IMR-90 (cell line): ENCODE data around the gene NPHP4. TPM values are rescaled to one million over a fixed set of nuclear protein-coding genes. Genes with fewer than 3 reads are reported as not detected.

Source experiments
- ATAC-seq: fragments of 200-7000 bp; cut with Tn5 transposase; 2 replicates; pipeline ENCODE4 v1.9.1; 2020; ENCODE audit warnings: low read depth, mild to moderate bottlenecking, moderate library complexity
- BruUV-seq: library from RNA; stranded (reverse); fragments of 400-500 nt; replicated peaks from 2 replicates; lab custom pipeline; 2021; lab: Mats Ljungman, UMichigan
- CTCF ChIA-PET: fragments of 300-600 bp; formaldehyde crosslinking; extraction: SDS; loops from one replicate; lab custom pipeline; 2021; ENCODE audit warnings: antibody characterized with exemption; lab: Yijun Ruan, JAX
- POLR2A ChIA-PET: fragments of 300-600 bp; sonication (Branson Sonifier 250); formaldehyde crosslinking; loops from one replicate; lab custom pipeline; 2022; ENCODE audit warnings: antibody characterized with exemption; ENCODE audit not compliant: unreplicated experiment; lab: Charles Lee
- DNase-seq: peaks from one replicate; pipeline ENCODE4 v3.0.0; 2013
- H2AFZ ChIP-seq: replicated peaks from 2 replicates; pipeline ENCODE3; 2013; ENCODE audit warnings: low read length, mild to moderate bottlenecking; ENCODE audit not compliant: poor library complexity
- H2AK5ac ChIP-seq: 2 replicates; pipeline ENCODE4 v1.6.1; 2013; ENCODE audit warnings: low read depth, low read length, inconsistent platforms
- H2AK9ac ChIP-seq: replicated peaks from 2 replicates; pipeline ENCODE3; 2013; ENCODE audit warnings: mild to moderate bottlenecking, low read depth, low read length, moderate library complexity; ENCODE audit not compliant: poor library complexity
- H2BK120ac ChIP-seq: 2 replicates; pipeline ENCODE4 v1.6.1; 2013; ENCODE audit warnings: low read depth, low read length, inconsistent platforms
- H2BK15ac ChIP-seq: 3 replicates; pipeline ENCODE4 v1.6.1; 2013; ENCODE audit warnings: low read depth, low read length, inconsistent platforms
- H2BK20ac ChIP-seq: 2 replicates; pipeline ENCODE4 v1.6.1; 2013; ENCODE audit warnings: low read depth, mild to moderate bottlenecking, inconsistent platforms, low read length, moderate library complexity
- H2BK5ac ChIP-seq: 2 replicates; pipeline ENCODE4 v1.6.1; 2013; ENCODE audit warnings: mild to moderate bottlenecking, low read depth, low read length, inconsistent platforms; ENCODE audit not compliant: poor library complexity, severe bottlenecking
- H3K14ac ChIP-seq: replicated peaks from 2 replicates; pipeline ENCODE4 v1.6.1; 2013; ENCODE audit warnings: low read depth, low read length, inconsistent platforms
- H3K18ac ChIP-seq: 2 replicates; pipeline ENCODE4 v1.6.1; 2013; ENCODE audit warnings: low read depth, low read length, control low read depth
- H3K23ac ChIP-seq: 2 replicates; pipeline ENCODE4 v1.6.1; 2013; ENCODE audit warnings: low read depth, low read length, inconsistent platforms
- H3K27ac ChIP-seq: 2 replicates; pipeline ENCODE4 v1.5.1; 2013; ENCODE audit warnings: mild to moderate bottlenecking, control low read depth, low read length; ENCODE audit not compliant: insufficient read depth
- H3K27me3 ChIP-seq: 2 replicates; pipeline ENCODE4 v1.6.1; 2013; ENCODE audit warnings: low read length; ENCODE audit not compliant: control insufficient read depth, insufficient read depth
- H3K36me3 ChIP-seq: 2 replicates; pipeline ENCODE4 v1.6.1; 2013; ENCODE audit warnings: low read length, mixed read lengths; ENCODE audit not compliant: control insufficient read depth, insufficient read depth
- H3K4ac ChIP-seq: 2 replicates; pipeline ENCODE4 v1.6.1; 2013; ENCODE audit warnings: low read depth, low read length, inconsistent platforms
- H3K4me1 ChIP-seq: 2 replicates; pipeline ENCODE4 v1.6.1; 2013; ENCODE audit warnings: low read length, mixed read lengths; ENCODE audit not compliant: control insufficient read depth, insufficient read depth
- H3K4me2 ChIP-seq: 2 replicates; pipeline ENCODE4 v1.6.1; 2013; ENCODE audit warnings: low read depth, mild to moderate bottlenecking, control low read depth, low read length, moderate library complexity
- H3K4me3 ChIP-seq: 2 replicates; pipeline ENCODE4 v1.5.1; 2013; ENCODE audit warnings: low read depth, mild to moderate bottlenecking, control low read depth, low read length, moderate library complexity; ENCODE audit not compliant: insufficient read depth
- H3K56ac ChIP-seq: 2 replicates; pipeline ENCODE4 v1.6.1; 2013; ENCODE audit warnings: low read length, inconsistent platforms; ENCODE audit not compliant: insufficient read depth; ENCODE audit errors: extremely low read depth
- H3K79me1 ChIP-seq, 2 experiments: 2 replicates each; pipeline ENCODE4 v1.6.1; 2013; ENCODE audit warnings: low read length in 2 of 2, inconsistent platforms in 1 of 2, low read depth in 1 of 2
- H3K9ac ChIP-seq: 2 replicates; pipeline ENCODE4 v1.6.1; 2013; ENCODE audit warnings: low read depth, low read length, control low read depth
- H3K9me1 ChIP-seq: 2 replicates; pipeline ENCODE4 v1.6.1; 2013; ENCODE audit warnings: low read length, inconsistent platforms; ENCODE audit not compliant: insufficient read depth
- H3K9me3 ChIP-seq: 2 replicates; pipeline ENCODE4 v1.6.1; 2013; ENCODE audit warnings: low read length; ENCODE audit not compliant: control insufficient read depth, insufficient read depth
- H4K20me1 ChIP-seq: 2 replicates; pipeline ENCODE4 v1.6.1; 2013; ENCODE audit warnings: low read length, inconsistent platforms; ENCODE audit not compliant: insufficient read depth
- H4K5ac ChIP-seq: 2 replicates; pipeline ENCODE4 v1.6.1; 2013; ENCODE audit warnings: mild to moderate bottlenecking, low read depth, low read length, control low read depth
- H4K8ac ChIP-seq, 2 experiments: 2 replicates each; pipeline ENCODE4 v1.6.1; 2013; ENCODE audit warnings: low read depth in 2 of 2, low read length in 2 of 2, control low read depth in 1 of 2, inconsistent platforms in 1 of 2
- H4K91ac ChIP-seq: 2 replicates; pipeline ENCODE4 v1.6.1; 2013; ENCODE audit warnings: low read depth, low read length, inconsistent platforms; ENCODE audit not compliant: insufficient read depth
- BHLHE40 ChIP-seq: fragments of 150-350 bp; IDR thresholded peaks from 2 replicates; pipeline ENCODE4 v1.6.1; 2016; ENCODE audit warnings: mild to moderate bottlenecking, low read depth, low read length
- CHD1 ChIP-seq: IDR thresholded peaks from 2 replicates; pipeline ENCODE4 v1.6.1; 2012; ENCODE audit warnings: low read depth, low read length, improper control_type of control experiment
- FOS ChIP-seq: fragments of 150-350 bp; IDR thresholded peaks from 2 replicates; pipeline ENCODE4 v1.6.1; 2016; ENCODE audit warnings: low read depth, low read length
- MAFK ChIP-seq: IDR thresholded peaks from 2 replicates; pipeline ENCODE4 v1.6.1; 2012; ENCODE audit warnings: low read depth, low read length, improper control_type of control experiment
- MAZ ChIP-seq: IDR thresholded peaks from 2 replicates; pipeline ENCODE4 v1.6.1; 2012; ENCODE audit warnings: low read depth, mild to moderate bottlenecking, low read length, improper control_type of control experiment, moderate library complexity, borderline replicate concordance
- MXI1 ChIP-seq: IDR thresholded peaks from 2 replicates; pipeline ENCODE4 v1.6.1; 2012; ENCODE audit warnings: low read depth, mild to moderate bottlenecking, low read length, moderate library complexity, borderline replicate concordance
- POLR2A ChIP-seq: IDR thresholded peaks from 2 replicates; pipeline ENCODE4 v1.6.1; 2012; ENCODE audit warnings: mild to moderate bottlenecking, low read depth, low read length
- RCOR1 ChIP-seq: IDR thresholded peaks from 2 replicates; pipeline ENCODE4 v1.6.1; 2012; ENCODE audit warnings: mild to moderate bottlenecking, low read length, improper control_type of control experiment; ENCODE audit not compliant: insufficient replicate concordance
- RFX5 ChIP-seq: IDR thresholded peaks from 2 replicates; pipeline ENCODE4 v1.8.0; 2012; ENCODE audit warnings: low read depth, mild to moderate bottlenecking, low read length, moderate library complexity
- SMC3 ChIP-seq: fragments of 150-350 bp; IDR thresholded peaks from 2 replicates; pipeline ENCODE4 v1.6.1; 2016; ENCODE audit warnings: low read depth, mild to moderate bottlenecking, antibody characterized with exemption, low read length, moderate library complexity
- WGBS, 2 experiments: methylation state at CpG; one replicate each; pipeline versions ENCODE4 v1.1.5 to v1.1.7; 2013; ENCODE audit warnings: missing lambda C conversion rate in 2 of 2; ENCODE audit not compliant: insufficient read length in 1 of 2; ENCODE audit errors: extremely low coverage in 2 of 2; 5-methylcytosine and 5-hydroxymethylcytosine counted together
- dilution Hi-C: fragments of 300-500 bp; cut with HindIII; formaldehyde crosslinking; loops from one replicate; pipeline ENCODE4 v1.14.3; 2018; ENCODE audit warnings: low sequenced_read_pairs; ENCODE audit not compliant: unreplicated experiment
- in situ Hi-C: fragments of 300-500 bp; cut with MboI; formaldehyde crosslinking; loops from 3 replicates; pipeline ENCODE4 v1.14.3; 2019; ENCODE audit warnings: low sequenced_read_pairs, inconsistent platforms, mixed read lengths
- intact Hi-C: fragments of 100-400 bp; cut with micrococcal nuclease; formaldehyde crosslinking; loops from 2 replicates; pipeline ENCODE4 v1.10.0; 2022
- polyA plus RNA-seq, 3 experiments: library from polyadenylated mRNA; depleted of rRNA; stranded (reverse); fragments of >200 nt; gene quantifications; 2 replicates each; pipeline ENCODE4 v1.2.3, GENCODE V29; 2012; ENCODE audit warnings: low replicate concordance in 1 of 3
- total RNA-seq: library from RNA; depleted of rRNA; stranded (reverse); fragments of >200 nt; gene quantifications from 2 replicates; pipeline ENCODE4 v1.2.3, GENCODE V29; 2012
- TF ChIP-seq, protein P1 (sequence below): fragments of 150-350 bp; IDR thresholded peaks from 2 replicates; pipeline ENCODE4 v1.6.1; 2017; ENCODE audit warnings: mild to moderate bottlenecking, antibody characterized with exemption, low read length, low read depth
- TF ChIP-seq, protein P2 (sequence below): conservative IDR thresholded peaks from 2 replicates; pipeline ENCODE4 v1.5.1; 2012; ENCODE audit warnings: mild to moderate bottlenecking, low read depth, low read length, improper control_type of control experiment
- TF ChIP-seq, protein P3 (sequence below): fragments of 150-350 bp; IDR thresholded peaks from 2 replicates; pipeline ENCODE4 v1.6.1; 2016; ENCODE audit warnings: low read depth, mild to moderate bottlenecking, low read length, moderate library complexity, borderline replicate concordance

NPHP4 gene
- total and polyA plus RNA-seq, 2 of the 4 experiments (the other 2 are of a cell fraction) = 2.0 to 5.5 TPM

DNA sequence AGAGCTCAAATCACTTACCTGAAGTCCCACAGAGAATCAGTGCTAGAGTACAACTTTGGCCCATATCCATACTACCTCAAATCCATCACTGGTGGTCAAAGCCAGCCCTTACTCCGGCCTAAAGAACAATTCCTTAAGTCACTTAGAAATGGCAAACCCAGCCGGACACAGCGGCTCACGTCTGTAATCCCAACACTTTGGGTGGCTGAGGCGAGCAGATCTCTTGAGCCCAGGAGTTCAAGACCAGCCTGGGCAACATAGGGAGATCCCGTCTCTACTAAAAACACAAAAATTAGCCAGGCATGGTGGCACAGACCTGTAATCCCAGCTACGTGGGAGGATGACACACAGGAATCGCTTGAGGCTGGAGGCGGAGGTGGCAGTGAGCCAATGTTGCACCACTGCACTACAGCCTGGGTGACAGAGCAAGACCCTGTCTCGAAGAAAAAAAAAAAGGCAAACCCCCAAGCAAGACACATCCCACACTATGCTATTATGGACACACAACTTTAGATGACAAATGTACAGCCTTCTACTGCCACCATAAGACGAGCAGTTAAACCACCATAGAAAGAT lies 24.0 kb downstream of the NPHP4 start:
- Histone ChIP-seq H3K18ac (no peak overlapping the region), H3K9me3 (no peaks in the 10 kb centered on the region), H3K27me3 (no peaks in the 10 kb centered on the region), H3K4ac (no peak overlapping the region), H3K9me1 (no peaks in the 10 kb centered on the region; the same call in 1 of the 2 replicates), H3K4me2 (no peak overlapping the region), H2AK5ac (no peak overlapping the region), H3K79me1 (no peaks in the 10 kb centered on the region), H2BK15ac (no peak overlapping the region), H2BK120ac (no peak overlapping the region), H4K91ac (no peak overlapping the region), H3K27ac (no peak overlapping the region), H3K4me3 (no peak overlapping the region), H4K8ac (no peak overlapping the region), H4K5ac (no peak overlapping the region), H3K4me1 (no peaks in the 10 kb centered on the region), H3K23ac (no peak overlapping the region), H3K9ac (no peak overlapping the region), H3K14ac (no peak overlapping the region), H2AK9ac (no peak overlapping the region), H2BK5ac (no peak overlapping the region), H2BK20ac (no peak overlapping the region), H2AFZ (no peak overlapping the region), H4K20me1 (no peaks in the 10 kb centered on the region), H3K36me3 (peaks cover 4% of the 10 kb centered on the region), H3K56ac (no peak overlapping the region)
- WGBS, 2 experiments = 91% methylated on average over 7 of the region's 11 CpGs; no CpG with 5 or more reads in 1 of the 2 experiments
- ChIA-PET POLR2A (no interaction called here), CTCF (no interaction called here)
- no TSS peak for BruUV-seq
- in situ Hi-C loops (loop anchor here (25.0 kb wide), 1 partner anchor 1306 kb away; the partner anchor contains the start of gene AJAP1), dilution Hi-C loops (no loop called here), intact Hi-C loops (no loop called here)
- DNase-seq = no peak
- no peak for ATAC-seq
- TF ChIP-seq BHLHE40 (no peak), RCOR1 (no peak), RFX5 (no peak), CHD1 (no peak), MXI1 (no peak), POLR2A (no peak), FOS (no peak), SMC3 (no peak), MAFK (no peak), MAZ (no peak)
- TF ChIP-seq, protein P1, sequence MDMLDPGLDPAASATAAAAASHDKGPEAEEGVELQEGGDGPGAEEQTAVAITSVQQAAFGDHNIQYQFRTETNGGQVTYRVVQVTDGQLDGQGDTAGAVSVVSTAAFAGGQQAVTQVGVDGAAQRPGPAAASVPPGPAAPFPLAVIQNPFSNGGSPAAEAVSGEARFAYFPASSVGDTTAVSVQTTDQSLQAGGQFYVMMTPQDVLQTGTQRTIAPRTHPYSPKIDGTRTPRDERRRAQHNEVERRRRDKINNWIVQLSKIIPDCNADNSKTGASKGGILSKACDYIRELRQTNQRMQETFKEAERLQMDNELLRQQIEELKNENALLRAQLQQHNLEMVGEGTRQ = no peak
- TF ChIP-seq, protein P2, sequence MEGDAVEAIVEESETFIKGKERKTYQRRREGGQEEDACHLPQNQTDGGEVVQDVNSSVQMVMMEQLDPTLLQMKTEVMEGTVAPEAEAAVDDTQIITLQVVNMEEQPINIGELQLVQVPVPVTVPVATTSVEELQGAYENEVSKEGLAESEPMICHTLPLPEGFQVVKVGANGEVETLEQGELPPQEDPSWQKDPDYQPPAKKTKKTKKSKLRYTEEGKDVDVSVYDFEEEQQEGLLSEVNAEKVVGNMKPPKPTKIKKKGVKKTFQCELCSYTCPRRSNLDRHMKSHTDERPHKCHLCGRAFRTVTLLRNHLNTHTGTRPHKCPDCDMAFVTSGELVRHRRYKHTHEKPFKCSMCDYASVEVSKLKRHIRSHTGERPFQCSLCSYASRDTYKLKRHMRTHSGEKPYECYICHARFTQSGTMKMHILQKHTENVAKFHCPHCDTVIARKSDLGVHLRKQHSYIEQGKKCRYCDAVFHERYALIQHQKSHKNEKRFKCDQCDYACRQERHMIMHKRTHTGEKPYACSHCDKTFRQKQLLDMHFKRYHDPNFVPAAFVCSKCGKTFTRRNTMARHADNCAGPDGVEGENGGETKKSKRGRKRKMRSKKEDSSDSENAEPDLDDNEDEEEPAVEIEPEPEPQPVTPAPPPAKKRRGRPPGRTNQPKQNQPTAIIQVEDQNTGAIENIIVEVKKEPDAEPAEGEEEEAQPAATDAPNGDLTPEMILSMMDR = no peak
- TF ChIP-seq, protein P3, sequence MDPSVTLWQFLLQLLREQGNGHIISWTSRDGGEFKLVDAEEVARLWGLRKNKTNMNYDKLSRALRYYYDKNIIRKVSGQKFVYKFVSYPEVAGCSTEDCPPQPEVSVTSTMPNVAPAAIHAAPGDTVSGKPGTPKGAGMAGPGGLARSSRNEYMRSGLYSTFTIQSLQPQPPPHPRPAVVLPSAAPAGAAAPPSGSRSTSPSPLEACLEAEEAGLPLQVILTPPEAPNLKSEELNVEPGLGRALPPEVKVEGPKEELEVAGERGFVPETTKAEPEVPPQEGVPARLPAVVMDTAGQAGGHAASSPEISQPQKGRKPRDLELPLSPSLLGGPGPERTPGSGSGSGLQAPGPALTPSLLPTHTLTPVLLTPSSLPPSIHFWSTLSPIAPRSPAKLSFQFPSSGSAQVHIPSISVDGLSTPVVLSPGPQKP = no peak
